GM18520 (cell line): ENCODE data around the gene PWWP3B.
"Not testable (repeated sequence)": the region's sequence is repeated elsewhere in the genome, so short reads cannot be mapped to it uniquely, and the experiment has no call there.

Experiments used
- ATAC-seq: cut with Tn5 transposase; IDR thresholded peaks from one replicate; pipeline ENCODE4 v1.9.1; 2021; ENCODE audit not compliant: unreplicated experiment

The PWWP3B gene

GRCh38 chrX:106168107-106168506, at the start of gene PWWP3B:
Gene PWWP3B (plus strand): TSS chrX:106168305. CDS start chrX:106205433, 37,128 bp downstream.
- ATAC-seq: no peak

- no peak for ATAC-seq
These were observed 29.1 kb upstream of the PWWP3B start for GRCh38 chrX:106139048-106139447.

DNA sequence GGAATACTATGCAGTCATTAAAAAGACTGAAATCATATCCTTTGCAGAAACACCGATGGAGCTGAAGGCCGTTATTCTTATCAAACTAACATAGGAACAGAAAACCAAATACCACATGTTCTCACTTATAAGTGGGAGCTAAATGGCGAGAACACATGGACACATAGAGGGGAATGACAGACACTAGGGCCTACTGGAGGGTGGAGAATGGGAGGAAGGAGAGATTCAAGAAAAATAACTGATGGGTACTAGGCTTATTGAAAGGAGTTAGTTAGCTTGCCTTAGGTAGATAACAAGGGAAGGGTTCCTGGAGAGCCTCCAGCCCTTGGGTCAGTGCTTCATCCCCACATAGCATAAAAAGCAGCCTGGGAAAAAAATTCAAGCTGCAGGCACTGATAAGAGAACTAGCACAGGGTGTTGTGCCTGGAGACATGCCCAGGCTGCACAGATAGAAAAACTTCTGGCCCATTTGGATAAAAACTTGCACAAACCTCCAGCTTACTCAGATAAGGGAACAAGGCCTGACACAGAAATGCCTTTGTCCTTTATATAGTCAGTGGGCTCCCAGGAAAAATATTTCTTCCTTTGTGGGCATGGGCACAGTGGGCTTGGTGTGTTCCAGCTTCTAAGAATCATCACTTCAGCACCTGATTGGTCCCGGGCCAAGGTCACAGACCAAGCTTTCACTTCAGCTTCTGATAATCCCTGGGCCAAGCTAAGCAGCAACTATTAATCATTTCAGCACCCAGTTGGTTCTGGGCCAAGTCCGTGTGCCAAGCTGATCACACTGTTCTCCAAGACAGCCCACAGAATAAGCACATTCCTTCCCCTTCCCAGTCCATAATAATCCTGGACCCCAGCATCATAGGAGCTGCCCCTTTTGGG, 23.1 kb upstream of the PWWP3B start:
- ATAC-seq: no peak

- no peak for ATAC-seq
These were observed 17.4 kb upstream of the PWWP3B start for GRCh38 chrX:106150701-106151100.

- ATAC-seq: no peak
These were observed 8.2 kb upstream of the PWWP3B start for GRCh38 chrX:106159861-106160282.

GRCh38 chrX:106170318-106170717, 2.2 kb downstream of the PWWP3B start:
- no peak for ATAC-seq

DNA sequence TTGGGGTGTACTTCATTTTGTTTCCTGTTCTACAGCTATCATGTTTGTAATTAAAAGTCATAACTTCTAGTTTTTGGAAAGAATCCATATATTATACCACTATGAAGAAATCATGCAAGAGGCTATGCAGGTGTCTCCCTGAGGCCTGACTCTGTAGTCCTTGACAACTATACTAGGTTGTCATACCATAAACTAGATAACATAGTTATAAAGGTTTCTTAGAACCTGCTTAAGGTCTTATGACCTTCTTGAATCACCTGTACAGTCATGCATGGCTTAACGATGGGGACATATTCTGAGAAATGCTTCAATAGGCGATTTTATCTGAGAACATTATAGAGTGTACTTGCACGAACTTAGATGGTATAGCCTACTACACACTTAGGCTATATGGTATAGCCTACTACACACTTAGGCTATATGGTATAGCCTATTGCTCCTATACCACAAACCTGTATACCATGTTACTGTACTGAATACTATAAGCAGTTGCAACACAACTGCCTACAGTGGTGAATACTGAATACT, 3.3 kb downstream of the PWWP3B start:
- no peak for ATAC-seq

GRCh38 chrX:106177106-106177981, 9.2 kb downstream of the PWWP3B start:
- ATAC-seq: no peak

DNA sequence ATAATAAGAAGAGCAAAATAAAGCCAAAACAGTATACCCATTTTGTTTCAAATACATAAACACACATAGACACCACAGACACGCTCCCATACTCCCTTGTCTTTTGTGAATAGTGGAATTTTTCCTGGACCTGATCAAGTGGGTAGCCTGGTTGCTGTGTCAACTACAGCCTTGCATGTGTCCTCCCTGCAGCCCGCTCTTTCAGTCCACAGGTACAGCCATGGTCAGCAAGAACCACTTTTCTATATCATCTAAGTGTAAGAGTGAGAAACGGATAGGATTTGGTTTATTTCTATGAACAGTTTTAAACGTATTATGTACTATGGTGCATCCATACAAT, 9.8 kb downstream of the PWWP3B start:
- no peak for ATAC-seq

DNA sequence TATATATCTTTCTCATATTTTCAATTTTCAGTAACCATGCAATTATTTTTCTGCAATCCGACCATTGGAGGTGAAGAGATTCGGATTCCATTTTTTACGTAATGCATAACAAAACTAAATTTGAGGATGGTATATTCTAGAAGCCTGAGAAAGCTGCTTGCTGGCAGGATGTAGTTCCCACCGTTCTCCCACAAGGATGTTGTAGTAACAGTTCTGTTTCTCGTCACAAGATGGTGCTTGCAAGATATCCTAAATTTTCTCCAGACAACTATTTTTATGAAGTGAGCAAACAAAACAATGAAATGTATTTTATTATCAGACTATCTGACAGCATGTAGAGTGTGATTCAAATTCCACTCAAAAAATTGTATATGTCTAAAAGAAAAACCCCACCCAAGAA, 10.7 kb downstream of the PWWP3B start:
- no peak for ATAC-seq

DNA sequence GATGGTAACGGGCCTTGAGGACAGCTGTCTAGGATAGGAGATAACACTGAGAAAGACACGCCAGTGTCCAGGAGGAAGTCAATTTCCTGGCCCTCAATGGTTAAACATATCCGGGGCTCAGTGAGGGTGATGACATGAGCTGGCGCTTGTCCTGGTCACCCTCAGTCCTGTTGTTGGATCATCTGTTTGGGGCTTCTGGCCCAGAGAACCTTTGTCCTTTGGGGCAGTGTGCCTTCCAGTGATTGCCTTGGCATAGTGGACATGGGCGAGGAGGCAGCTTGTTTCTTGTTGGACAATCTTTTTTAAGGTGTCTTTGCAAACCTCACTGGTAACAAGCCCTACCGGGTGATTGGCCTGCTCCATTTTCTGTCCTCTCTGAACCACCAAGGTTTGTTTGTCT, 15.6 kb downstream of the PWWP3B start:
- not testable (repeated sequence) for ATAC-seq

DNA sequence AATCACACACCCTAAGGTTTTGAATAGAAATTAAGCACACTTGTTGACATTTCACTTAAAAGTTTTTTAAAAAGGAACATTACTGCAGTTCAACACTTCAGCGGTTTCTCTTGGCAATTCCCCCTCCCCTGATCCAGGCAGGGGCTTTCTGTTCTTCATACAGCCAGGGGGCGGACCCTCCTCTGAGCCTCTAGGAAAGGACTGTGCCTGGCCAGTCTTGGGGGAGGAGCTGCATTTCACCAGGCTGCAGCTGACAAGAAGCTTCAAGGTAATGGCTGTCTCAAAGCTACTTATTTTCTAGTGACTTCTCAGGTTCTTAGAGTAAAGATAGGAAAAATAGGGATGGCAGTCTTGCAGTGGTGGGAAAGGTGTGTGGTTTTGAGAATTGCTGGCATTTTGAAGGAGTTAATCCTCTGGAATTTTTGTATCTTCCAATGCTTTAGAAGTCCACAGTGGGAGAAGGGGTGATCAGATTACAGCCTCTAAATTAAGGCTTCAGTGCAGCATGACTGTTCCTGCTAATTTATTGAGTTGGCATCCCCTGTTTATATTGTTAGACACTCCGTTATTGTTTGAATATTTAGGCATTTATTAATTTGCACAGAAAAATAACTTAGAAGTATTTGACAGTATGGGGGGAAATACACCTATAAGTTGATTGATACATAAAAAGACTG, 33.5 kb downstream of the PWWP3B start:
- no peak for ATAC-seq

DNA sequence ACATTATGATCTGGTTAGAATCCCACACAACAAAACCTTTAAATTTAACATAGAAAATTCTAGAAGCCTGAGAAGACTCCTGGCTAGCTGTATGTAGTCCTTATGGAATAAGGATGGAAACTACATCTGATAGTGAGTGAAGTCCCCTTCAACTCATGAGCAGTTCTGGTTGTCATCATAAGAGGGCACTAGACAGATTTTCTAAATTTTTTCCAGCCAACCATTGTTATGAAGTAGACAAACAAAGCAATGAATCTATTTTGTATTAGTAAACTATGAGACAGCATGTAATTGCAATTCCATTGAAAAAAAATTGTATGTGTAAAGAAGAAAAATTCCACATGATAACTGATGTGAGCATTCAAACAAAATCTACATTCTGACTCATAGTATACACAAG, 35.2 kb downstream of the PWWP3B start:
- ATAC-seq: no peak

DNA sequence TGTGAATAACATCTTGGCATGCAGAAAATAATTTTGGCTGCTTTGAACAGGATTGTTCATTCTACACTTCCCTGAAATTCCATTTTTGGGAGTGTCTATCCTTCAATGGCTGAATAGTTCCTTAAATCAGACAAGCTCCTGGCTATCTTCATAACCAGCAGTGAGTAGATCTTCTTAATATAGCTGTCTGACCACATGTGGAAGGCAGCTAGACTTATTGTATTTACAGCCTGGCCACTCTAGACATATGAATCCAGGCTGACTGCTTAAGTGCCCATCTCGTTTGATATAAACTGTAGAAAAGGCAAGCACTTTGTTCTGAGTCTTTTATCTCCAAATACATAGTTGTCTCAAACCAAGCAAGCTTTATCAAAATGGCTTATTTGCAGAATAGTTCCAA, 40.0 kb downstream of the PWWP3B start:
- ATAC-seq: no peak
